ENCODE data around the gene TRIM75.
"Not testable (repeated sequence)": the region's sequence is repeated elsewhere in the genome, so short reads cannot be mapped to it uniquely, and the experiment has no call there.

Gene TRIM75

DNA sequence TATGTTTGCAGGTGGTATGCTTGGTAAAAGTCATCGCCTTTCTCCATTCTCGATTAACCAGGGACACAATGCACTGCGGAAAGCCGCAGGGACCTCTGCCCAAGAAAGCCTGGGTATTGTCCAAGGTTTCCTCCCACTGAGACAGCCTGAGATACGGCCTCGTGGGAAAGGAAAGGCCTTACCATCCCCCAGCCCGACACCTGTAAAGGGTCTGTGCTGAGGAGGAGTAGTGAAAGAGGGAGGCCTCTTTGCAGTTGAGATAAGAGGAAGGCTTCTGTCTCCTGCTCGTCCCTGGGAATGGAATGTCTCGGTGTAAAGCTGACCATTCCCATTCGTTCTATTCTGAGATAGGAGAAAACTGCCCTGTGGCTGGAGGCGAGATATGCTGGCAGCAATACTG, 19.7 kb downstream of the TRIM75 start:
- not testable (repeated sequence) for DNase-seq (ENCODE audit: insufficient read length, low spot score); FAIRE-seq

DNA sequence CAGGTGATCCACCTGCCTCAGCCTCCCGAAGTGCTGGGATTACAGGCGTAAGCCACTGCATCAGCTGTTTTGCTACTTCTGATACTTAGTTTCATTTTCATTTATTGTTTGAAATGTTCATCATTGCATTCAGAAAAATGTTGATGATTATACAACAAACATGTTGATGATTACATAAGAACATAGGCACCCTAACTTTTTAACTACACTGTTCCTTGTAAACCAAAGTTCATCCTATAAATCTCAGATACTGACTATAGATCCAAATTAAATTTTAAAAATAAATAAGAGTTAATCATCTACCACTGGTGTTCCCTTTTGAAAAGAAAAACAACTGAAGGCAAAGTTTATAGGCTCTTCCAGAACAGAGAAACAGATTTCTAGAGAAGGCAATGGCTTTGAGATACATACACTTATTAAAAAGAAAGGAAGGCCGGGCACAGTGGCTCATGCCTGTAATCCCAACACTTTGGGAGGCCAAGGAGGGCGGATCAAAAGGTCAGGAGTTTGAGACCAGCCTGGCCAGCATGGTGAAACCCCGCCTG, 23.4 kb downstream of the TRIM75 start:
- no peak for FAIRE-seq
- DNase-seq (ENCODE audit: insufficient read length, low spot score): no peak

DNA sequence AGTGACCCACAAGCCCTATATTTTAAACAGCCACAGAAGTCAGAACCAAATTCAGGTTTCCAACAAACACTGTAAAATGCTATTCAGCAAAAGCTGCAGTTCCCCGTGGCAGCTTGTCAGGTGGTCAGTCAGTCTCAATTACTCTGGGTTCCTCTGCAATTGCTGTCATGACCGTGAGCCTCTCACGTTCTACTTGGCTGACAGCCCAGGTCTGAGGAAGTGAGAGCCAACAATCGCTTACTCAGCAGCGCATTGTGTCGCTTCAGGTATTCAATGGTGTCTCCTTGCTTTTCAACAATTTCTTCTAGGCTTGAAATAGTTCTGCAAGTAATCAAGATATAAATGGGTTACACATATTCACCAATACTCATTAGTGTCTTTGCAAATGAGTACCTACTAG, 25.8 kb downstream of the TRIM75 start:
- no peak for DNase-seq (ENCODE audit: insufficient read length, low spot score)
- FAIRE-seq: no peak

DNA sequence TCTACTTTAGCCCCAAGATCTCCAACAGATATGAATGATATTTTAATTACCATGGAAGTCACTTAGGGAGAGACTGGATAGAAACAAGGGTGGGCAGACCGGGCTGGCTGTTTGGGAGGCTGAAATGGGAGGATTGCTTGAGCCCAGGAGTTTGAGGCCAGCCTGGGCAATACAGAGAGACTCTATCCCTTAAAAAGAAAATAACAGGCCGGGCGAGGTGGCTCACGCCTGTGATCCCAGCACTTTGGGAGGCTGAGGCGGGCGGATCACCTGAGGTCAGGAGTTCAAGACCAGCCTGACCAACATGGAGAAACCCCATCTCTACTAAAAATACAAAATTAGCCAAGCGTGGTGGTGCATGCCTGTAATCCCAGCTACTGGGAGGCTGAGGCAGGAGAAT, 31.1 kb downstream of the TRIM75 start:
- not testable (repeated sequence) for FAIRE-seq; DNase-seq (ENCODE audit: insufficient read length, low spot score)

DNA sequence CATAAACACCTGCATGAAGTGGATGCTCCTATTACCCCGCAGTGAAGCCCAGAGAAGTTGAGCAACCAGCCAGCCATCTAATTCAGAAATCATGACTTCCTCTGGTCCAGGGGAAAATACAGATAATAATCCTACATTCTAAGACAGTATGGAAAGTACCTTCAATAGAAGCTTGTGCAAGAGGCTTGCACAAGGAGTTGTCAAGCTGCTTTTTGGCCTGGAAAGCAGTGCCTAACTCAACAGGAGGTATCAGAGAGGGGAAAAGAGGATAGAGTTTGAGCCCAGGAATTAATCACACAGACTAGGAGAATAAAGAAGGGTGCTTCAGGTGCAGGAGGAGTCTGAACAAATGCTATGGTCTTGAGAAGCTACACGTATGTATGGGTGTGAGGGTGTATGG, 32.3 kb downstream of the TRIM75 start:
- DNase-seq (ENCODE audit: insufficient read length, low spot score) (no peak), FAIRE-seq (no peak)

DNA sequence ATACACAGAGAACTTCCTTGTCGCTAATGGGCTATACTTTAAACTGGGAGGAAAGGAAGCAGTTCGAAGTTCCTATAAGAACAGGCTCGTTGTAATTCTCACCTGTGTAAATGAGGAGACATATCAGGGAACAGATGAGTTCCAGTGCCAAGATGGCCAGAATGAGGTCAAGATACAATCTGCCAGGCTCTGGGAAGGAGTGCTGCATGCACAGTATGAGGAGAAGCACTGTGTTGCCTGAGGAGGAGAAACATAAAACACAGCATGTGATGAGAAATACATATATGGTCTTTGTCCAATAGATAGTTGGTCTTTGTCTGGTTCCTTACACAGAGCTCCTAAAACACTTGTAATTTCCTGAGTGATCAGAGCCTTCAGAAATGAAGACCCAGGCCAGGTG, 34.7 kb downstream of the TRIM75 start:
- DNase-seq (ENCODE audit: insufficient read length, low spot score) (no peak), FAIRE-seq (no peak)

DNA sequence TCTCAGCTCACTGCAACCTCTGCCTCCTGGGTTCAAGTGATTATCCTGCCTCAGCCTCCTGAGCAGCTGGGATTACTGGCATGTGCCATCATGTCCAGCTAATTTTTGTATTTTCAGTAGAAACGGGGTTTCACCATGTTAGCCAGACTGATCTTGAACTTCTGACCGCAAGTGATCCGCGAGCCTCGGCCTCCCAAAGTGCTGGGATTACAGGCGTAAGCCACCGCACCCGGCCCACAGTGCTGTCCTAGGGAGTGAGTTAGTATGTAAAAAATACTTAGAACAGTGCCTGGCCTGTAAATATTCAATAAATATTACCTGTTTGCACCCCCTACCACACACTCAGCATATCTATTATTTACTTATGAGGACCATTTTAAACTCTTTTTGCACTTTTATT, 38.5 kb downstream of the TRIM75 start:
- DNase-seq (ENCODE audit: insufficient read length, low spot score); FAIRE-seq: not testable (repeated sequence)

DNA sequence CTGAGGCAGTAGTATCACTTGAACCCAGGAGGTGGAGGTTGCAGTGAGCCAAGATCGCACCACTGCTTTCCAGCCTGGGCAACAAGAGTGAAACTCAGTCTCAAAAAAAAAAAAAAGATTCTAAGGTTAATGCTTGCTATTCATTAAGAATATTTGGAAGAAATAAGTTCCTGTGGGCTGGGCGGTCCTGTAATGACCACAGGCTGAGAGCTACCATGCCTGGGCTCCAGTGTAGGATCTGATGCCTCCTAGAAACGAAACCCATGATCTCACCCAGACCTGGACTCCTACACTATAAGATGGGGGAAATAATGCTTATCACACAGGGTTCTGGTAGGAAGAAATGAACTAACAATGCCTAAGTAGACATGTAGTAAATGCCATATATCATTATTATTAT, 41.2 kb downstream of the TRIM75 start:
- DNase-seq (ENCODE audit: insufficient read length, low spot score) (no peak), FAIRE-seq (no peak)

DNA sequence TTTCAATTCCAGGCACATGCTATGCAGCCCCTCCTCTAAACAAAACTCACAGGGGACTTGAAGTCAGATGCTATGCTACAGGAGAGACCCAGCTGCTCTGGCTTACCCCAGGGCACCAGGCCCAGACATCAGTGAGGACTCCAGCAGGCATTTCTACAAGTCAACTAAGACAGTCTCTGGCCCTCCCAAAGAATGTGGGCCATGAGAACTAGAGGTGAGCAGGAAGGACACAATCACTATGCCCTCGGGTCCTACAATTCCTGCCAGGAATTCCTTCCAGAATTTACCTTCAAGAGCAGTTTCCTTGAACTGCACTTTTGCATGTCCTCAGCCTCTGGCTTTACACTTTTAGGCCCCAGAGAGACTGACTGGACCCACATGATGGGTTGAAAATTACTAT, 41.6 kb downstream of the TRIM75 start:
- DNase-seq (ENCODE audit: insufficient read length, low spot score) (no peak), FAIRE-seq (no peak)

DNA sequence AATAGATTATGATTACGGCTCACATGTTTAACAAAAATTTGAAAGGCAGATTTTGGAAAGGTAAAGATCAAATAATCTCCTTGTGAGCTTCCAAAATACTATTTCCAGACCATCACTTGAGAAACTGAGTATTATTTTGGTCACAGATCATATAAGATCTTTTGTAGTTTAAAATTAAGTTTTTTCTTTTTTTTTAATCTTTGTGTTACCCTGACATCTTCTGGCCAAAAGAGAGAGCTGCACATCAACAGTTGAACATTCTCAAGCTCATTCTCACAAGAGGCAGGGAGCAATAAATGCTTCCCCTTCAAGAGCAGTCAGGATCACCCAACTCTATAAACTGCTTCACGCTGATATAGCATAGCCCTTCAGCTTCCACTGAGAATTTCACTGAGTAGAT, 43.1 kb downstream of the TRIM75 start:
- DNase-seq (ENCODE audit: insufficient read length, low spot score) (no peak), FAIRE-seq (no peak)

DNA sequence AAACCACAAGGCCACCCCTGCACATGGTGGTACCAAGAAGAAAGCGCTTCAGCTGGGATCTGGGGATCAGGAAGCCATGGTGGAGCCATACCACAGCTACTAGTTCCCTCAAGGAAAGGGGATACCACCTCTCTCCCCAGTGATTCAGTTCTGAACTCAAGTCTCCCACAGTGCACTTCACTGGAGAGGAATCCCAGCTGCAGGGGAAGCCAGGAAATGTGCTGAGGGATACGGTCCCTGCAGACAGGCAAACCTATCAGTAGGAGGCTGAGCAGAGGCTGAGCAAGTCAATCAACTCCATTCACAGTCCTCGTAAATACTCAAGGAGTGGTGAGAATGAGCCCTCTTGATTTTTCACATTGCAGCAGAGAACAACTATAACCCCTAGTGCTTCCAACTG, 48.0 kb downstream of the TRIM75 start:
- DNase-seq (ENCODE audit: insufficient read length, low spot score): no peak
- no peak for FAIRE-seq

DNA sequence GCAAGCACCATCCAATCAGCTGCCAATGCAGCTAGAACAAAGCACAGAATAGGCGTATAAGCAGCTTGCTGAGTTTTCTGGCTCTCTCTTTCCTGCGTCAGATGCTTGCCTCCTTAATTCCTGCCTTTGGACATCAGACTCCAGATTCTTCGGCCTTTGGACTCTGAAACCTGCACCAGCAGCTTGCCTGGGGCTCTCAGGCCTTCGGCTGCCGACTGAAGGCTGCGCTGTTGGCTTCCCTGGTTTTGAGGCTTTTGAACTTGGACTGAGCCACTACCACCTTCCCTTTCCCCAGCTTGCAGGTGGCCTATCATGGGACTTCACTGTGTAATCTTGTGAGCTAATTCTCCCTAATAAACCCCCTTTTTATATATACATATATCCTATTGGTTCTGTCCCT, 52.9 kb downstream of the TRIM75 start:
- FAIRE-seq (no peak), DNase-seq (ENCODE audit: insufficient read length, low spot score) (no peak)
